ENCODE data around the gene SREBF2.
A peak's percentile ranks its signal among the peaks of the same experiment; 100 is the strongest.

The SREBF2 gene

DNA sequence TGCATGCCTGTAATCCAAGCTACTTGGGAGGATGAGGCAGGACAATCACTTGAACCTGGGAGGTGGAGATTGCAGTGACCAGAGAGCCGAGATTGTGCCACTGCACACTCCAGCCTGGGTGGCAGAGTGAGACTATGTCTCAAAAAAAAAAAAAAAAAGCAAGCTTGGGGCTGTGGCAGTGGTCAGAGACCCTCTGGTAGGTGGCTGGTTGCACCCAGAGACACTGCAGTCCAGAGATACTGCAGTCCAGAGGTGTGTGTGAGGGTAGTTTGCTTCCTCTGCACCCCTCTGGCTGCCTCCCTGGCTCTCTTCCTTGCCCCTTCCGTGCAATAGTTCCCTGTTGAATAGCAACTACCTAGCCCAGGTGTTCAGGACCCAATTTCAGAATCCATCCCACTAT, 34.2 kb upstream of the SREBF2 start:
- no peak overlapping the region for H3K4me3 ChIP-seq (replicated peaks; ENCODE audit: insufficient read depth, low read length)
- DNase-seq (ENCODE audit: low read depth in 1 of 2, low spot score in 1 of 2), result no peak
- no peak overlapping the region for H3K27ac ChIP-seq (replicated peaks)
- no peaks in the 10 kb centered on the region for H3K27me3 ChIP-seq (ENCODE audit: insufficient read depth, poor library complexity, severe bottlenecking)
- TF ChIP-seq, protein P1, sequence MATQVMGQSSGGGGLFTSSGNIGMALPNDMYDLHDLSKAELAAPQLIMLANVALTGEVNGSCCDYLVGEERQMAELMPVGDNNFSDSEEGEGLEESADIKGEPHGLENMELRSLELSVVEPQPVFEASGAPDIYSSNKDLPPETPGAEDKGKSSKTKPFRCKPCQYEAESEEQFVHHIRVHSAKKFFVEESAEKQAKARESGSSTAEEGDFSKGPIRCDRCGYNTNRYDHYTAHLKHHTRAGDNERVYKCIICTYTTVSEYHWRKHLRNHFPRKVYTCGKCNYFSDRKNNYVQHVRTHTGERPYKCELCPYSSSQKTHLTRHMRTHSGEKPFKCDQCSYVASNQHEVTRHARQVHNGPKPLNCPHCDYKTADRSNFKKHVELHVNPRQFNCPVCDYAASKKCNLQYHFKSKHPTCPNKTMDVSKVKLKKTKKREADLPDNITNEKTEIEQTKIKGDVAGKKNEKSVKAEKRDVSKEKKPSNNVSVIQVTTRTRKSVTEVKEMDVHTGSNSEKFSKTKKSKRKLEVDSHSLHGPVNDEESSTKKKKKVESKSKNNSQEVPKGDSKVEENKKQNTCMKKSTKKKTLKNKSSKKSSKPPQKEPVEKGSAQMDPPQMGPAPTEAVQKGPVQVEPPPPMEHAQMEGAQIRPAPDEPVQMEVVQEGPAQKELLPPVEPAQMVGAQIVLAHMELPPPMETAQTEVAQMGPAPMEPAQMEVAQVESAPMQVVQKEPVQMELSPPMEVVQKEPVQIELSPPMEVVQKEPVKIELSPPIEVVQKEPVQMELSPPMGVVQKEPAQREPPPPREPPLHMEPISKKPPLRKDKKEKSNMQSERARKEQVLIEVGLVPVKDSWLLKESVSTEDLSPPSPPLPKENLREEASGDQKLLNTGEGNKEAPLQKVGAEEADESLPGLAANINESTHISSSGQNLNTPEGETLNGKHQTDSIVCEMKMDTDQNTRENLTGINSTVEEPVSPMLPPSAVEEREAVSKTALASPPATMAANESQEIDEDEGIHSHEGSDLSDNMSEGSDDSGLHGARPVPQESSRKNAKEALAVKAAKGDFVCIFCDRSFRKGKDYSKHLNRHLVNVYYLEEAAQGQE (IDR thresholded peaks at IDR 0.05; ENCODE audit: insufficient replicate concordance, low read depth), result no peak
- TF ChIP-seq SPI1 (IDR thresholded peaks at IDR 0.05; ENCODE audit: borderline replicate concordance, low read depth) (no peak), GABPA (IDR thresholded peaks at IDR 0.05; ENCODE audit: low read depth) (no peak), POLR2AphosphoS5 (IDR thresholded peaks at IDR 0.05; ENCODE audit: low read depth) (no peak), CTCF (IDR thresholded peaks at IDR 0.05; ENCODE audit: insufficient read depth, low read length) (no peak)

- TF ChIP-seq CTCF (IDR thresholded peaks at IDR 0.05; ENCODE audit: insufficient read depth, low read length) (no peak), POLR2AphosphoS5 (IDR thresholded peaks at IDR 0.05; ENCODE audit: low read depth) (no peak), SPI1 (IDR thresholded peaks at IDR 0.05; ENCODE audit: borderline replicate concordance, low read depth) (no peak), GABPA (IDR thresholded peaks at IDR 0.05; ENCODE audit: low read depth) (no peak)
- TF ChIP-seq, protein P1 (IDR thresholded peaks at IDR 0.05; ENCODE audit: insufficient replicate concordance, low read depth), result no peak
- H3K4me3 ChIP-seq (replicated peaks; ENCODE audit: insufficient read depth, low read length), result peak overlapping the region; percentile 83
- peak overlapping the region; percentile 94 for H3K27ac ChIP-seq (replicated peaks)
- H3K27me3 ChIP-seq (ENCODE audit: insufficient read depth, poor library complexity, severe bottlenecking), result no peaks in the 10 kb centered on the region
- DNase-seq (ENCODE audit: low read depth in 1 of 2, low spot score in 1 of 2), result no peak
These were observed 33.2 kb upstream of the SREBF2 start for GRCh38 chr22:41799486-41800347.

GRCh38 chr22:41800348-41801146, 32.4 kb upstream of the SREBF2 start, which contains the start of gene CCDC134:
TSS of gene CCDC134 (plus strand) at chr22:41800679. CDS start at chr22:41808891, 8,212 bp downstream.
- DNase-seq (ENCODE audit: low read depth in 1 of 2, low spot score in 1 of 2), result peak; percentile 88 to 94
- H3K27me3 ChIP-seq (ENCODE audit: insufficient read depth, poor library complexity, severe bottlenecking), result no peaks in the 10 kb centered on the region
- H3K4me3 ChIP-seq (replicated peaks; ENCODE audit: insufficient read depth, low read length), result peak within 1 kb of the TSS; percentile 83
- peak within 1 kb of the TSS; percentile 94 for H3K27ac ChIP-seq (replicated peaks)
- TF ChIP-seq GABPA (IDR thresholded peaks at IDR 0.05; ENCODE audit: low read depth) (peak; percentile 70), CTCF (IDR thresholded peaks at IDR 0.05; ENCODE audit: insufficient read depth, low read length) (no peak), POLR2AphosphoS5 (IDR thresholded peaks at IDR 0.05; ENCODE audit: low read depth) (peak; percentile 86; the same call in 1 of the 2 replicates), SPI1 (IDR thresholded peaks at IDR 0.05; ENCODE audit: borderline replicate concordance, low read depth) (no peak)
- TF ChIP-seq, protein P1 (IDR thresholded peaks at IDR 0.05; ENCODE audit: insufficient replicate concordance, low read depth), result peak; percentile 69

Data from HL-60 (cell line).